Kidney (tissue), 14 donors: ENCODE measurements around the gene TLDC2. TPM values are rescaled to one million over a fixed set of nuclear protein-coding genes. Genes with fewer than 3 reads are reported as not detected.

ENCODE experiments used
- DNase-seq, 5 donors: peaks; one replicate each; pipeline ENCODE4 v3.0.0-alpha.2; 2013 to 2020
- FAIRE-seq: peaks from 2 replicates; lab custom pipeline; 2012; peaks lifted over from hg19 to GRCh38; lab: Jason Lieb, UNC
- H3K27ac ChIP-seq, 2 donors: one replicate each; pipeline ENCODE4 v1.7.0; 2013; ENCODE audit warnings: low read depth in 2 of 2, low read length in 2 of 2, inconsistent platforms in 1 of 2
- H3K27me3 ChIP-seq: one replicate; pipeline ENCODE4 v1.7.1; 2013; ENCODE audit warnings: low read length, inconsistent platforms; ENCODE audit not compliant: control insufficient read depth, insufficient read depth
- H3K36me3 ChIP-seq, 3 donors: one replicate each; pipeline versions ENCODE4 v1.7.0 to v1.7.1; 2013; ENCODE audit warnings: low read length in 3 of 3, control low read depth in 1 of 3, inconsistent platforms in 1 of 3; ENCODE audit not compliant: insufficient read depth in 3 of 3, control insufficient read depth in 2 of 3
- H3K4me1 ChIP-seq, 3 donors: one replicate each; pipeline versions ENCODE4 v1.7.0 to v1.7.1; 2013; ENCODE audit warnings: low read length in 3 of 3, inconsistent platforms in 1 of 3, low read depth in 1 of 3; ENCODE audit not compliant: control insufficient read depth in 2 of 3, insufficient read depth in 2 of 3
- H3K4me3 ChIP-seq, 3 donors: one replicate each; pipeline versions ENCODE4 v1.7.0 to v1.8.1; 2013; ENCODE audit warnings: low read length in 3 of 3, control low read depth in 1 of 3, inconsistent platforms in 1 of 3
- H3K9ac ChIP-seq, 3 donors: one replicate each; pipeline versions ENCODE4 v1.7.0 to v1.7.1; 2013; ENCODE audit warnings: low read length in 3 of 3, control low read depth in 1 of 3, inconsistent platforms in 1 of 3
- H3K9me3 ChIP-seq, 3 donors: one replicate each; pipeline versions ENCODE4 v1.7.0 to v1.7.1; 2013; ENCODE audit warnings: low read length in 3 of 3, control low read depth in 1 of 3, inconsistent platforms in 1 of 3; ENCODE audit not compliant: control insufficient read depth in 2 of 3, insufficient read depth in 1 of 3
- CTCF ChIP-seq: IDR thresholded peaks from 3 replicates; pipeline ENCODE4 v1.5.1; 2012; ENCODE audit warnings: mild to moderate bottlenecking, moderate library complexity, borderline replicate concordance; ENCODE audit not compliant: insufficient read depth; ENCODE audit errors: extremely low read depth
- intact Hi-C: fragments of 100-400 bp; cut with DNase I; formaldehyde crosslinking; loops from one replicate; pipeline ENCODE4 v1.11.1; 2022
- polyA plus RNA-seq: library from polyadenylated mRNA; stranded (reverse); fragments of 350-450 nt; fragmentation: Illumina TruSeq; extraction: RNeasy Lipid Tissue Mini Kit (QIAGEN cat#74804); gene quantifications from one replicate; pipeline ENCODE4 v1.2.3, GENCODE V29; 2014; ENCODE audit warnings: low read depth, low replicate concordance; ENCODE audit not compliant: insufficient read depth
- total RNA-seq: library from RNA; stranded (reverse); fragmentation: NEBNext Ultra II Directional; extraction: Animal tissue kit (Norgen Biotek cat#: 25700); gene quantifications from one replicate; pipeline ENCODE4 v1.2.1, GENCODE V29; 2021
- donor health status: control.
- donor health status: control.
- donor health status: control.
- donor health status: control.
- donor health status: control.
- donor health status: DM: yes; HTN: yes; CAD: no.
- donor health status: Normal renal cell carcinoma (clear cell type).

Gene TLDC2
- total and polyA plus RNA-seq, 2 donors from 2014 or later: 2.3 to 8.5 TPM

GRCh38 chr20:36917943-36918342 lies 42.0 kb downstream of the TLDC2 start:
- Histone ChIP-seq H3K27me3 (no peaks in the 10 kb centered on the region), H3K27ac (no peak overlapping the region), H3K9ac (no peak overlapping the region), H3K36me3 (peaks cover 0 to 3% (median 2%) of the 10 kb centered on the region in 3 donors), H3K9me3 (no peaks in the 10 kb centered on the region), H3K4me1 (no peaks in the 10 kb centered on the region), H3K4me3 (no peak overlapping the region)
- TF ChIP-seq CTCF: no peak
- no peak for FAIRE-seq
- intact Hi-C loops: no loop called here
- DNase-seq: no peak

- H3K4me3 ChIP-seq: no peak overlapping the region
- H3K4me1 ChIP-seq: no peaks in the 10 kb centered on the region
- peaks cover 0 to 3% (median 2%) of the 10 kb centered on the region in 3 donors for H3K36me3 ChIP-seq
- no peaks in the 10 kb centered on the region for H3K27me3 ChIP-seq
- peak; percentile 94 for FAIRE-seq
- peak in 3 of 5 donors; percentile 11 to 73 (median 48) for DNase-seq
- no peaks in the 10 kb centered on the region for H3K9me3 ChIP-seq
- no peak overlapping the region for H3K9ac ChIP-seq
- TF ChIP-seq CTCF: peak; percentile 82
- intact Hi-C loops: no loop called here
- no peak overlapping the region for H3K27ac ChIP-seq
These were observed 43.9 kb downstream of the TLDC2 start for GRCh38 chr20:36919715-36920333.

- Histone ChIP-seq H3K36me3 (peaks cover 0 to 3% (median 0%) of the 10 kb centered on the region in 3 donors), H3K4me1 (no peaks in the 10 kb centered on the region), H3K27me3 (no peaks in the 10 kb centered on the region), H3K27ac (no peak overlapping the region), H3K9ac (no peak overlapping the region), H3K4me3 (no peak overlapping the region), H3K9me3 (no peaks in the 10 kb centered on the region)
- DNase-seq: no peak
- TF ChIP-seq CTCF: no peak
- FAIRE-seq: no peak
- intact Hi-C loops: no loop called here
These were observed 44.4 kb downstream of the TLDC2 start for GRCh38 chr20:36920334-36920730.
